ENCODE data around the gene REM2.

DNA sequence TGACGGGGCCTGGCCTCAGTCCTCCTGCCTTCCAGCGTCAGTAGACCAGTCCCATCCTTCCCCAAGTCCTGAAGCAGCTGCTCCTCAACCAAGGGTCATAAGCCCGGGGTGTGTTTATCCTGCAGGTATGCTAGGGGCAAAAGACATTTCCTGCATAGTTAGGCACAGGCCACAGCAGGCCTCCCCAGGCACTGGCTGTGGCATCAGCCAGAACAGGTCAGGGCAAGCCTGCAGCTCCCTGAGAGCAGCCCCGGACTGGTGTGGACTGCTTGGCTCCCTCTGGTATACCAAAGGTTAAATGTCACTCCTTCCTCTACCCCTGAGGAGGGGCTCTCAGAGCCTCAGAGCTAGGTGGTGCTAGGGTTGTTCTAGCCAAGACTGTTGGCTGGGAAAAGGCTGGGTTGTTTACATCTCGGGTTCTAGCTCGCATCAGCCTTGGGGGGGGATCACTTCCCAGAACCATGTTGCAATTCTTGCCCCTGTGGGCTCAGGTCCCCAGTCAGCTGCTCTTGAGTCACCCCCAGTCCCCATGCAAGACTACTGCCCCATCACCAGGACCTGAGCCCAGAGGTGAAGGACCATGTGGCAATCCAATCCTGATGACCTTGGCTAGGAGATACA, 43.8 kb upstream of the REM2 start:
- TF ChIP-seq, protein P1, sequence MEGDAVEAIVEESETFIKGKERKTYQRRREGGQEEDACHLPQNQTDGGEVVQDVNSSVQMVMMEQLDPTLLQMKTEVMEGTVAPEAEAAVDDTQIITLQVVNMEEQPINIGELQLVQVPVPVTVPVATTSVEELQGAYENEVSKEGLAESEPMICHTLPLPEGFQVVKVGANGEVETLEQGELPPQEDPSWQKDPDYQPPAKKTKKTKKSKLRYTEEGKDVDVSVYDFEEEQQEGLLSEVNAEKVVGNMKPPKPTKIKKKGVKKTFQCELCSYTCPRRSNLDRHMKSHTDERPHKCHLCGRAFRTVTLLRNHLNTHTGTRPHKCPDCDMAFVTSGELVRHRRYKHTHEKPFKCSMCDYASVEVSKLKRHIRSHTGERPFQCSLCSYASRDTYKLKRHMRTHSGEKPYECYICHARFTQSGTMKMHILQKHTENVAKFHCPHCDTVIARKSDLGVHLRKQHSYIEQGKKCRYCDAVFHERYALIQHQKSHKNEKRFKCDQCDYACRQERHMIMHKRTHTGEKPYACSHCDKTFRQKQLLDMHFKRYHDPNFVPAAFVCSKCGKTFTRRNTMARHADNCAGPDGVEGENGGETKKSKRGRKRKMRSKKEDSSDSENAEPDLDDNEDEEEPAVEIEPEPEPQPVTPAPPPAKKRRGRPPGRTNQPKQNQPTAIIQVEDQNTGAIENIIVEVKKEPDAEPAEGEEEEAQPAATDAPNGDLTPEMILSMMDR (IDR thresholded peaks at IDR 0.05): no peak
- no peak for TF ChIP-seq ZFX (IDR thresholded peaks at IDR 0.05; ENCODE audit: borderline replicate concordance)
